HG03196 (cell line): Measurements from ENCODE around the gene ZSCAN21.

Experiments
- ATAC-seq: cut with Tn5 transposase; IDR thresholded peaks from one replicate; pipeline ENCODE4 v1.9.1; 2021; ENCODE audit not compliant: unreplicated experiment

Gene ZSCAN21

DNA sequence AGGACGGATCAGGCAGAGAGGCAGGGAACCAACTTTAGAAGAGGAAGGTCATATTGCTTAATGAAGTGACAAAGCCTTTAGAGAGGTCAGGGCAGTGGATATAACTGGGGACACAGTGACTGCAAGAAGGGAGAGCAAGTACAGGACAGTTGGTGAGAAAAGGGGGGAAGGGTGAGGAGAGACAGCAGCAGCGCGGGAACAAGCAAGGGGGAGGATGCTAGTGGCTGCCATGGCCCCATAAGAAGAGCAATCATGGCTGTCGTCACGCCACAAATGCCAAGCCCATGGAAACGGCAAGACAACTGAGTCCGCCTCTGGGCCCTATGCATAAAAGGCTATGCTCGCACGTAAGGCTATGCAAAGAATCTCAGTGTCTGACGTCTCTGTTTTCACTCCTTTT is 22.9 kb downstream of the ZSCAN21 start:
- ATAC-seq, result no peak

DNA sequence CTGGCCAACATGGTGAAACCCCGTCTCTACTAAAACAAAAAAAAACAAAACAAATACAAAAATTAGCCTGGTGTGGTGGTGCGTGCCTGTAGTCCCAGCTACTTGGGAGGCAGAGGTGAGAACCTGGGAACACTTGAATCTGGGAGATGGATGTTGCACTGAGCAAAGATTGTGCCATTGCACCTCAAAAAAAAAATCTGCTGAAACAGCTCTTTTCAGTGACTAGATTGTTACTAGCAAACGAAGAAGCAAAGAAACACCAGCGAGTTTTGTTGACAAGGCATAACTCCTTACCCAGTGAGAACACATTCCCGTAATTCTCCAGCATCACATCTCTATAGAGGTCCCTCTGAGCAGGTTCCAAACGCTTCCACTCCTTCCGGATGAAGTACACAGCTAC is 25.3 kb downstream of the ZSCAN21 start:
- no peak for ATAC-seq

DNA sequence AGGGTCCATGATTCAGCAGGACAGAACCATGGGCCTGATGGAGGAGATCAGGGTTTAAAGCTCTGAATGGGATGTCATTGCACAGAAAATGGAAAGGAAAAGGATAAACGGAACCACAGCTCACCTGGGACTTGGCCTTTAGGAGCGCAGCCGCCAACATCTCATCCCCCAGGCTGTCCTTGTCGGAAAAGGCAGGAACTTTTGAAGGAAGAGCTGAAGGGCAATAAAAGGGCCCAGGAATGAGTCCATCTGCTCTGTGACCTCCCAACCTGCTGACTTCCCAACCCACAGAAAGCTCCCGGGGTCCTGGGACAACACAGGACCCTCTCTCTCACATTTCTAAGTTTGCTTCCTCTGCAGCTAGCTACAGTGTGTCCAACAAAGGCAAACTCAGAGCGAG is 25.8 kb downstream of the ZSCAN21 start:
- no peak for ATAC-seq

DNA sequence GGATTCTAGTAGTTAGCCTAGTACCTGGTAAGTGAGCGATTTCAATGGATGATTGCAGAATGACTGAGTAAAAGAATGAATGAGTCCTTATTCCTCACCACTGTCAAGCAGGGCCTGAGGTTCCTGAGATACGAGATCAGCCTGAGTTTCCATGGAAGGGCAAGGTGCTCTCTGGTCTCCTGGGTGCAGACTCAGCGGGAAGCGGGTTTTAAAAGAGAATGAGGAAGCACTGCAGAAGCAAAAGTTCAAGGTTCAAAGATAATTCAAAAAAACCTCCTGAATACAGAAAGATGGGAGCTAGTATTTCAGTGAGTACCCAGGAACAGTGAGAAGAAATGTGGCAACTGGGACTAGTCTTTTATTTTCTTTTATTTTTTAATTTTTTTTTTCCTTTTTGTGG is 27.6 kb downstream of the ZSCAN21 start:
- no peak for ATAC-seq

DNA sequence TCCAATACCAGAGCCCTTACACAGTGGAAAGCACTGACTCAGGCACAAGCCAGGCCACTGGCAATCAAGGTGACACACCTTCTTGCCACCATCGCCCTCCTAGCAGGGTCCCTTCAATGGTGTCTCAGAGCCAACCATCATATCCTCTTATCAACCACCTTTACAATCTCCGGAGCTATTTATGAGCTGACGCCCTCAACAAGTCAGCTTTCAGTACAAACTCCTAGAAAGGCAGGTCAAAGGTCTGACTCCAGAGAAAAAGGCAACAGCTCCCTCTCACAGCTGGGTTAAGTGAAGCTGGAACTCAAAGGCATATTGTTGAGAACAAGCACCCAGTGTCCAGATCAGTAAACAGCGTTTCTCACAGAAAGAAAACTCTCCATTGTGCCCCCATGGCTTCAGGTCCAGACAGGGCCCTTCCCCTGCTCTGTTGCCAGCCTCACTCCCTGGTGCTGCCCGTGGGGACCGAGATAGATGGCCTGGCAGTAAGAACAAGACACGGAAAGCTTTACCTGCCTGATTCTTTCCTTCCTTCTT is 29.5 kb downstream of the ZSCAN21 start:
- no peak for ATAC-seq

DNA sequence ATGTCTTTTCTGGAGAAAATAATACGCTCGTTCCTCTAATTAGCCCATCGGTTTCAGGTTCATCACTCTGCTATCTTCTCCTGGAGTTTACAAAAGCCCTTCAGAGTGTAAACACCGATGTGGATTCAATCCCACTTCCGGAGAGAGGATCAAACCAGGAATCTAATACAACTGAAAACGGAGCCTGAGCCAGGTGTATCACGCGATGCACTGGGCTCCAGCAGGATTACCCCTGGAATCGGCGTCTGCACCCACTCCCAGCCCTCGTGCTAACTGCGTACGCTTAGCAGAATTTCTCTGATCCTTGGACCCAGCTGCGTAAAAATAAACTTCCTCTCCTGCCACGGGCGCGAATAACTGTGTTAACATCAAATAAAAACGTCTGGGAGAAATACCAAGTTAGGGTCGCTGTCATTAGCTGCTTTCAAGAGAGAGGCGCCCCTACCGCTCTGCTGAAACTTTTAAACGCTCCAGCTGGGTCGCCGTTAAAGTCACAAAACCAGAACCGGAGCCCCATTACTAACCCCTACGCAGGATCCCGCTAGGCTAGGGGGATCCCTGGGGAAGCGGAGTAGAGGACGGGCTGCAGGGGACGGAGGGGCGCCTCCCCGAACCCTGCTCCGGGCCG is 31.4 kb downstream of the ZSCAN21 start:
- ATAC-seq, result no peak

DNA sequence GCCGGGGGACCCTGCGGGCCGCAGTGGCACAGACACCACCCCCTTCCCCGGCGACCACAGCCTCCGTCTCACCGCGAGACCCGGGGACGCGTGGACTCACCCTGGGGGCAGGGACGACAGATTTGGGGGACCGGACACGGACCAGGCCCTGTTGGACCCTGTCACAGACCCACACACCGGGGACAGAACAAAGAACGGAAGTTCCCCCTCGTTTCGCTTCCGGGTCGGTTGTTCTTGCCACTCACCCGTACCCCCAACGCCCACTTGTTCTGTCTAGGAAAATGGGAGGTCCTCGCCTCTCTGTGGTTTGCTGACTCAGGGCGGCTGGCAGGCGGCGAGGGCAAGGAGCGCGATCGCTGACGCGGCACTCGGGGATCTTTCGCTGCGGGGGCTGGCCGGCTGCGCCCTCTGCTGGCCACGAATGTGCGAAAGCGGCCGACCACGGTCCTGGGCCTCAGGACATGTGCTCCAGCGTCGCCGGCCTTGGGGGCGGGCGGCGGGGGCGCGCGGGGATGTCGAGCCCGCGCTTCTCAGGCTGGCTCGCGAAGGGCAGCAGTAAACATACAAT is 32.0 kb downstream of the ZSCAN21 start, which contains the start of gene ZNF3:
TSS of gene ZNF3 (minus strand) at position 189 of the 568 bp plus-strand sequence. CDS start 4,366 bp downstream, outside the sequence.
- ATAC-seq, result peak; percentile 82

DNA sequence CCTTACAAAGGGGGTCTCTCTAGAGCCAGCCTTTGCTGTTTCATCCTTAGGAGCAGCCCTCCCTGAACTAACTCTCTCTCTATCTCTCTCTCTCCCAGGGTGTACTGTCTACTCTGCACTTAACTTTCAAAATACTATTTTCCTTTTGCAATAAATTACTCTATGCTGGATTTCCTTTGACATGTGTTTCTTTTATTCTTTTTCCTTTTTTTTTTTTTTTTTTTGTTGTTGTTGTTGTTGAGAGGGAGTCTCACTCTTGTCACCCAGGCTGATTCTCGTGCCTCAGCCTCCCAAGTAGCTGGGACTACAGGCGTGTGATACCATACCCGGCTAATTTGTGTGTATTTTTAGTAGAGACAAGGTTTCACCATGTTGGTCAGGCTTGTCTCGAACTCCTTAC is 33.4 kb downstream of the ZSCAN21 start:
- no peak for ATAC-seq

DNA sequence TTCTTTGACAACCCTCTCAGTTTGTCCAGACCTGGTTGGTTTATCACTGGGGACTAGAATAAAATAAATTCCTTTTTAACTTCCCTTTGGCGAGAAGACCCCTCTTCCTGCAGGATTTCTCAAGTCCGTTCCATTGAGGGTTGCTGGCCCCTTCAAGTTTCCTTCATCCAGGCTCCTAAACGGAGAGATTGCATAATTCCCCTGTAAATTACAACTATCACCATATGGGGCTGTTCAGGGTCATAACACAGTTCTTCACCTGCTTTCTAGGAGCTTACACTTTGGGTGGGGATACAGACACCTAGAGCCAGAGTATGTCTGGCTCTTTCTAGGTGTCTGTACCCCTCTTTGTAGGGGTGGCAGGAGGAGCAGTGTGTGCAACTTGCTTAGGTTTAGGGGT is 35.9 kb downstream of the ZSCAN21 start:
- no peak for ATAC-seq

DNA sequence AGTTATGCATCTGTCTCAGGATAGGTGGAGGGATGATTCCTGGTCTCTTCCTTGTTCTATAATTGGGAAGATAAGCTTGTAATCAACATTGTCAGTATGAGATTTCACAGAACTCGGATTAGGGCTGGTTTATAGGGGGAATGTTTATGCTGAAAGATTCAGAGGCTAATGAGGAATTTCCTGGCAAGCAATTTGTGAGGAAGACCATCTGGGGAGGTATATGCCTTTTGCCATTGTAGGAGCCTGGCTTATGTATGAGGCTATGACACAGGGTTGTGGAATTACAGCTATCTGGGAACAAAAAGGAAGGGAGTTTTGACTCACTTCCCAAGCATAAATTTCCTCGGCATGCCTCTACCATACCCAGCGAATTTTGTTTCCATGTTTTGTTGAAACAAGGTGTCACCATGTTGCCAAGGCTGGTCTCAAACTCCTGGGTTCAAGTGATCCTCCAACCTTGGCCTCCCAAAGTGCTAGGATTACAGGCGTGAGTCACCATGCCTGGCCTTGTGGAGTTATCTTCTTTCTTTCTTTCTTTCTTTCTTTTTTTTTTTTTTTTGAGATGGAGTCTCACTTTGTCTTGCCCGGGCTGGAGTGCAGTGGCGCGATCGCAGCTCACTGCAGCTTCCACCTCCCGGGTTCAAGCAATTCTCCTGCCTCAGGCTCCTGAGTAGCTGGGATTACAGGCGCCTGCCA is 37.6 kb downstream of the ZSCAN21 start:
- ATAC-seq, result no peak

DNA sequence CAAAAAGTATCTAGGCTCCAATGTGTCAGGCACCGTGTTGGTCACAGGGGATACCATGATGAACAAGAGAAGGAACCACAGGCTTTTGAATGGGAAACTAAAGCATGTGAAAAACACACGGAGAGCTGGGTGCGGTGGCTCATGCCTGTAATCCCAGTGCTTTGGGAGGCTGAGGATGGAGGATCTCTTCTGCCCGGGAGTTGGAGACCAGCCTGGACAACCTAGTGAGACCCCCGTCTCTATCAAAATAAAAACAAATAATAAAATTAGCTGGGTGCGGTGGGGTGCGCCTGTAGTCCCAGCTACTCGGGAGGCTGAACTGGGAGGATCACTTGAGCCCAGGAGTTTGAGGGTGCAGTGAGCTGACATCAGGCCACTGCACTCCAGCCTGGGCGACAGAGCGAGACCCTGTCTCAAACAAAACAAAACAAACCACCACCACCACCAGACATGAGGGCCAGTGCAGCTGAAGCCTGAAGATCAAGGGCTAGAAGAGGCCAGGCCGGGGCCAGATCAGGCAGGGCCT is 38.6 kb downstream of the ZSCAN21 start:
- ATAC-seq, result no peak

DNA sequence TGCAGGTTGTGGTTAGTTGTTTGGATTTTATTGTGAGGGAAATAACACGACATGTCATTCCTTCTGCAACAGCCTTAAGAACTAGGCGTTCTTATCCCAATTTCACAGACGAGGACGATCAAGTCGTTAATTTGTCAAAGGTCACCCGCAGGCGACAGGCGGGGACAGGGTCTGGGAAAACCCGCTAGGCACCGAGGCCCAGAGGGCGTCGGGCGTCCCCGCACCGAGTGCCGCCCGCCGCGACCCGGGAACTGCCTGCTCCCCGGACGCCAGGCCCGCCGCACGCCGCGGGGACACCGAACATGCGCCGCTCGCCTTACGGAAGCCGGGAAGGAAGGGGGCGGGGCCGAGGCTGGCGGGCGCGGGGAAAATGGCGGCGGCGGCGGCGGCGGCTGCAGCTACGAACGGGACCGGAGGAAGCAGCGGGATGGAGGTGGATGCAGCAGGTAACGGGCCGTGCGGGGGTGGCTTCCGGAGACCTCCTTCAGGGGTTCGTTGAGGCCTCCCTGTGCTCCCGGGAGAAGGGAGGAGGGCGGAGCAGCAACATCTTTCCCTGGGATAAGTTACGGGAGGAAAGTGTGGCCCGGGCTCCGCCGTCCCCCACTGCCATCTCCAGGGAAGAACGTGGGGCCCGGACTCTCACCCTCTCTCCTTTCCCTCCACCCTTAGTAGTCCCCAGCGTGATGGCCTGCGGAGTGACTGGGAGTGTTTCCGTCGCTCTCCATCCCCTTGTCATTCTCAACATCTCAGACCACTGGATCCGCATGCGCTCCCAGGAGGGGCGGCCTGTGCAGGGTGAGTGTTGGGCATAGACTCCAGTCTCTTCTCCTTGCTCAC is 39.3 kb downstream of the ZSCAN21 start, which contains the start of gene COPS6:
TSS of gene COPS6 (plus strand) at position 349 of the 837 bp plus-strand sequence. CDS start at position 371, 22 bp downstream.
- ATAC-seq, result peak; percentile 61

DNA sequence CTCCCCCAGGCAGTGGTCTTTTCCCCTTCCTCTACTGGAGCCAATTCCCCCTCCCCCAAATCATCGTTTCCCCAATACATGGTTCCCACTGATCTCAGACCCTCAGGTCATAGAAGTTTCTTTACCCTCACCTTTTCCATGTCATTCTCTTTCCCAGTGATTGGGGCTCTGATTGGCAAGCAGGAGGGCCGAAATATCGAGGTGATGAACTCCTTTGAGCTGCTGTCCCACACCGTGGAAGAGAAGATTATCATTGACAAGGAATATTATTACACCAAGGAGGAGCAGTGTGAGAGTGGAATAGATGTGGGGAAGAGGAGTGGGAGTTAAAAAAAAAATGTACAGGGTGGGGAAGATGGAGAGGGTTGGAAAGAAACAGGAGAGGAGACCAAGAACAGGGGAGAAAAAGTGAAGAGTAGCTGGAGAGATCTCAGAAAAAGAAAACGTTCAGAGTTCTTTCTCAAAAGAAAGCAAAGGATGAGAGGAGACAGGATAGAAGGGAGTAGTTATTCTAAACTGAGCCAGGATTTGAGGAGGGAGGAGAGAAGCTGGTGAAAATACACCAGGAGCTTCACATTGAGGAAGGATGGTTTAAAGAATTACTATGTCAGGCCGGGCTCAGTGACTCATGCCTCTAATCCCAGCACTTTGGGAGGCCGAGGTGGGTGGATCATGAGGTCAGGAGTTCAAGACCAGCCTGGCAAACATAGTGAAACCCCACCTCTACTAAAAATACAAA is 40.1 kb downstream of the ZSCAN21 start:
- no peak for ATAC-seq

DNA sequence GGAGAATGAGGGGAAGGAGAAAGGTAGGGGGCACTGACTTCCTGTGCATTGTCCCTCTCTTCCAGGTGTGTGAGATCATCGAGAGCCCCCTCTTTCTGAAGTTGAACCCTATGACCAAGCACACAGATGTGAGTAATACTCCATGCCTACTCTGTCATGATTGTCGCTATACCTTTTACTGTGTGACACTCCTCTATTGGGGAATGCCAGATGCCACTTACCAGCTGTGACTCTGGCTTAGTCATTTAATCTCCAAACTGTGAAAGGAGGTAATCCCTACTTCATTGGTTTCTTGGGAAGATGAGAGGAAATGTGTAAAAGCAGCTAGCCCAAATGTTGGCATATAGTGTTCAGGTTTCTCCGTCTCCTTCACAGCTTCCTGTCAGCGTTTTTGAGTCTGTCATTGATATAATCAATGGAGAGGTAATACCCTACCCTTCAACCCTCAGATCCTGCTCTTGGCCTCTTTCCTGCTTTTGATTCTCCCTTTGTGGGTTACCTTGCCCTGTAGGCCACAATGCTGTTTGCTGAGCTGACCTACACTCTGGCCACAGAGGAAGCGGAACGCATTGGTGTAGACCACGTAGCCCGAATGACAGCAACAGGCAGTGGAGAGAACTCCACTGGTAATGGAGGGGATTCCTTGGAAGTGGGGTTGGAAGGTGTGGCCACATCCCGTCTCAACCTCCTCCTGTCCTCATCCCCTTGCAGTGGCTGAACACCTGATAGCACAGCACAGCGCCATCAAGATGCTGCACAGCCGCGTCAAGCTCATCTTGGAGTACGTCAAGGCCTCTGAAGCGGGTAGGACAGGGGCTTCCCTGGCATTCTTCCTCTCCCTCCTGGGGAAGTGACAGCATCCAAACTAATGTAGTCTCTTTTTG is 41.2 kb downstream of the ZSCAN21 start:
- no peak for ATAC-seq

DNA sequence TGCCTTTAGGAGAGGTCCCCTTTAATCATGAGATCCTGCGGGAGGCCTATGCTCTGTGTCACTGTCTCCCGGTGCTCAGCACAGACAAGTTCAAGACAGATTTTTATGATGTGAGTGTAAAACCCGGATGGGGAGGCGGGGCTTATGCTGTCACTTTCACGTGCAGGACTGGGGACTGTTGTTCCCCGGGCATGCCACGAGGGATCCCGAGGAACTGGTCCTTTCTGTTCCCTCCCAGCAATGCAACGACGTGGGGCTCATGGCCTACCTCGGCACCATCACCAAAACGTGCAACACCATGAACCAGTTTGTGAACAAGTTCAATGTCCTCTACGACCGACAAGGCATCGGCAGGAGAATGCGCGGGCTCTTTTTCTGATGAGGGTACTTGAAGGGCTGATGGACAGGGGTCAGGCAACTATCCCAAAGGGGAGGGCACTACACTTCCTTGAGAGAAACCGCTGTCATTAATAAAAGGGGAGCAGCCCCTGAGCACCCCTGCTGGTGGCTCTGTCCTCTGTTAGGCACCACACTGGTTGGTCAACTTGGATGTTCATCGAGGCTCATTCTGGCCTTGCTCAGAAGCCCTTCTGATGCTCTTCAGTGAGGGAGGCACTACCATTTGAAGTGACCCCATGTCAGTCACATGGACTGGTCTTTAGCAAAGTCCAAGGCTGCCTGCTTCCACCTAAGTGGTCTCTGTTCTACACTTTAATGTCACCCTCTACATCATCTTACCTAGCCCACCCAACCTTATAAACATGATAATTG is 42.0 kb downstream of the ZSCAN21 start:
- ATAC-seq, result no peak

DNA sequence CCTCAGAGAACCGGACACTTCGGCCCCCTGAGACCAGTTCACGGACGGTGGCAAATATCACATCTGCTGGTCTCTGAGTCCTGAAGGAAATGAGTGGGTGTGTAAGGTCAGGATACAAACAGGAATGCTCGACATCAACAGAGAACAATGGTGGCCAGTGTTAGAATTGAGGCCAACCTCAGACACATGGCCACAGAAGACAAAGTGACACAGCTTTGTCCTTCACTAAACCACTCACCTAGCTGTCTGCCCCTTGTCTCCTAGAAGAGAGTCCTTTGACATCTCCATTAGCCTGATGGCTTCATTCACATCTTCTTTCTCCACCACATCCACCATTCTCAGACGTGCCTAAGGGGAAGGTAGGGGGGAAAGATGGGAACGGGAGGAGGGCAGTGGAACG is 43.5 kb downstream of the ZSCAN21 start:
- ATAC-seq, result no peak

DNA sequence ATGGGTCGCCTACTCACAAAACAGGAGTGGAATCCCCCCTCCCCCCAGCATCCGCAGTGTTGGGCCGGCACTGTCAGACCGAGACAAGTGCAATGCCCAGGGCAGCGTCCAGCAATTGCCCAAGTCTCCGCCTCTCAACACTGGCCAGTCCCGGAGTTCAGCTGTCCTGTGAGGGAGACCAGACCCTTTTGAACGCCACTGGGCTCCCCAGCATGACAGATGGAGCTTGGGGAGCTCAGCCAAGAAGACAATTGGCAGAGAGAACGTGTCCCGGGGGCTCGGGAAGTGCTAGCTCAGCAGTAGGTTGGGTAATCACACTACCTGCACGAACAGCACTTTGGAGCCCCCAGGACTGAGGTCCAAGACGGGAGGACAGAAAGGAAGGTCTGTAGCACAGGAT is 43.9 kb downstream of the ZSCAN21 start:
- no peak for ATAC-seq

DNA sequence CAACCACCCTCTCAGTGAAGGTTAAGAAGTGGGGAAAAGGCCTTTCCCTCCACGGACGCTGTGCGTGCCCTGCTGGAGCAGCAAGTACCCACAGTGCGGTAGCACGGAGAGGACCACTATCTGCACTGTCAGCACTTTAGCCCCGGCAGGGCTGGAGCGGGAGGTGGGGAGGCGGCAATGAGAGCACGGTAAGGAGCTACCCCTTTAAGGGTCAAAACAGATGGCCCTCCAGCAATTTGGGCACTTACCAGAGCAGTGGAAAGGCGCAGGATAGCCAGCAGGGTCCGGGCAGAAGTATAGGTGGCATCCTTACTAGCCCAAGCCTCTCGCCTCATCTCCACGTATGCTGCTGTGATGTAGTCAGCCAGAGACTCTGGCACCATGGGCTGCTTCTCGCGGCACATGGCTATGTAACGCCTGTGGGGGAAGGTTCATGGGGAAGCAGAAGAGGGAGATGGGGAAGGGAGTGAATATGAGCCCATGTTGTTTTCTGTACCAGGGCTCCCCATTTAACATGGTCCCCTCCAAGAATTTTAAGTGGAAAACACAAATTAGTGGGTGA is 44.4 kb downstream of the ZSCAN21 start:
- no peak for ATAC-seq
